Measurements from ENCODE around the gene TBC1D24. TPM values are rescaled to one million over a fixed set of nuclear protein-coding genes. Genes with fewer than 3 reads are reported as not detected.

Gene TBC1D24
- total and polyA plus RNA-seq, 9 of the 15 experiments (the other 6 are each of a cell fraction or from before 2014, with no cell fraction given): 1.7 to 22.6 (median 7.2) TPM

DNA sequence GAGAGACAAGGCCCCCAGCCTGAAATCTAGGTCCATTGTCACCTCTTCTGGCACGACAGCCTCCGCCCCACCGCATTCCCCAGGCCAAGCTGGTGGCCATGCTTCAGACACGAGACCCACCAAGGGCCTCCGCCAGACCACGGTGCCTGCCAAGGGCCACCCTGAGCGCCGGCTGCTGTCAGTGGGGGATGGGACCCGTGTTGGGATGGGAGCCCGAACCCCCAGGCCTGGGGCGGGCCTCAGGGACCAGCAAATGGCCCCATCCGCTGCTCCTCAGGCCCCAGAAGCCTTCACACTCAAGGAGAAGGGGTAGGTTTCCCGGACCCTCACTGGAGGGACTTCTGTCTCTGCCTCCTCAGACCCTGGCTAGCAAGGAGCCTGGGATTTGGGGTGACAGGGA, 14.0 kb upstream of the TBC1D24 start:
- Histone ChIP-seq H3K9ac (ENCODE audit: insufficient read depth in 1 of 2, low read depth in 2 of 2, low read length in 2 of 2) (peak overlapping the region; percentile 66 to 97), H3K27ac (ENCODE audit: extremely low read depth, low read depth, low read length) (no peak overlapping the region; the same call in 2 of the 3 replicates), H3K4me1 (replicated peaks in 1 of 2; ENCODE audit: control insufficient read depth in 2 of 2, insufficient read depth in 2 of 2, low read length in 2 of 2) (peaks cover 13 to 73% of the 10 kb centered on the region in 2 experiments; a peak in 4 of 5 replicates), H3K9me3 (replicated peaks; ENCODE audit: control insufficient read depth, insufficient read depth, low read depth, low read length) (no peaks in the 10 kb centered on the region), H3K9me1 (ENCODE audit: control insufficient read depth, insufficient read depth, low read length) (peaks cover 6% of the 10 kb centered on the region), H2AFZ (ENCODE audit: low read depth, low read length) (no peak overlapping the region), H3K79me2 (ENCODE audit: control insufficient read depth, insufficient read depth, low read length) (peaks cover 16% of the 10 kb centered on the region), H3K4me2 (ENCODE audit: insufficient read depth, low read length) (peak overlapping the region; percentile 94), H4K20me1 (replicated peaks; ENCODE audit: control insufficient read depth, insufficient read depth, low read length) (peaks cover 2% of the 10 kb centered on the region; the same call in 1 of the 2 replicates), H3K27me3 (ENCODE audit: control insufficient read depth in 2 of 2, insufficient read depth in 2 of 2, low read length in 2 of 2) (no peaks in the 10 kb centered on the region), H3K4me3 (peak overlapping the region; percentile 77), H3K36me3 (ENCODE audit: control insufficient read depth, insufficient read depth, low read length) (peaks cover 52% of the 10 kb centered on the region; the same call in 2 of the 3 replicates)
- intact Hi-C loops (cut with micrococcal nuclease) (no loop called here), in situ Hi-C loops (cut with MboI) (no loop called here)
- no peak for TF ChIP-seq ARNT (IDR thresholded peaks at IDR 0.05)
- ChIA-PET CTCF (ENCODE audit: low intra/inter-chr PET ratio) (no interaction called here), POLR2A (interaction anchor here (0.7 to 1.3 kb wide), 3 partner anchors 8 to 26 kb away, joined by 3 to 6 read pairs (median 5); no protein-coding TSS in a partner anchor)
- DNase-seq (ENCODE audit: extremely low read depth in 1 of 4, low spot score in 3 of 4) (no peak), ATAC-seq (no peak), FAIRE-seq (no peak)
- TSS peak; percentile 39 for BruUV-seq (replicated peaks)
- WGBS (ENCODE audit: insufficient coverage, low coverage, missing lambda C conversion rate): 81% methylated on average over 8 of the region's 13 CpGs

GRCh38 chr16:2462031-2462866, 12.7 kb upstream of the TBC1D24 start:
- peaks cover 4% of the 10 kb centered on the region; the same call in 1 of the 2 replicates for H4K20me1 ChIP-seq (replicated peaks; ENCODE audit: control insufficient read depth, insufficient read depth, low read length)
- peaks cover 16% of the 10 kb centered on the region for H3K79me2 ChIP-seq (ENCODE audit: control insufficient read depth, insufficient read depth, low read length)
- H2AFZ ChIP-seq (ENCODE audit: low read depth, low read length): no peak overlapping the region
- no TSS peak for BruUV-seq (replicated peaks)
- H3K27me3 ChIP-seq (ENCODE audit: control insufficient read depth in 2 of 2, insufficient read depth in 2 of 2, low read length in 2 of 2): no peaks in the 10 kb centered on the region
- no peak overlapping the region for H3K4me2 ChIP-seq (ENCODE audit: insufficient read depth, low read length)
- no peak for TF ChIP-seq PYGO2 (tag; IDR thresholded peaks at IDR 0.05)
- no peak for TF ChIP-seq ZNF274 (IDR thresholded peaks at IDR 0.05; ENCODE audit: borderline replicate concordance, low read depth, low read length)
- peak; percentile 35; the same call in 1 of the 2 replicates for TF ChIP-seq POLR2G (IDR thresholded peaks at IDR 0.05; ENCODE audit: low read depth, low read length)
- TF ChIP-seq, protein P1, sequence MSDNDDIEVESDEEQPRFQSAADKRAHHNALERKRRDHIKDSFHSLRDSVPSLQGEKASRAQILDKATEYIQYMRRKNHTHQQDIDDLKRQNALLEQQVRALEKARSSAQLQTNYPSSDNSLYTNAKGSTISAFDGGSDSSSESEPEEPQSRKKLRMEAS (CRISPR knock-in tag; IDR thresholded peaks at IDR 0.05): no peak
- TF ChIP-seq RBFOX2 (IDR thresholded peaks at IDR 0.05; ENCODE audit: low read depth, low read length): peak; percentile 47
- intact Hi-C loops (cut with micrococcal nuclease) (no loop called here), in situ Hi-C loops (cut with MboI) (no loop called here)
- DNase-seq (ENCODE audit: extremely low read depth in 1 of 4, low spot score in 3 of 4) (no peak), FAIRE-seq (no peak), ATAC-seq (no peak)
- no peaks in the 10 kb centered on the region for H3K9me3 ChIP-seq (replicated peaks; ENCODE audit: control insufficient read depth, insufficient read depth, low read depth, low read length)
- WGBS (ENCODE audit: insufficient coverage, low coverage, missing lambda C conversion rate): 92% methylated on average over 18 of the region's 23 CpGs
- peak overlapping the region in 1 of 2 experiments; percentile 97; a peak in 2 of 4 replicates for H3K9ac ChIP-seq (ENCODE audit: insufficient read depth in 1 of 2, low read depth in 2 of 2, low read length in 2 of 2)
- no peak overlapping the region for H3K27ac ChIP-seq (ENCODE audit: extremely low read depth, low read depth, low read length)
- H3K4me1 ChIP-seq (replicated peaks in 1 of 2; ENCODE audit: control insufficient read depth in 2 of 2, insufficient read depth in 2 of 2, low read length in 2 of 2): peaks cover 13 to 78% of the 10 kb centered on the region in 2 experiments; a peak in 4 of 5 replicates
- ChIA-PET POLR2A (interaction anchor here (0.5 kb wide), 1 partner anchor 22 kb away, joined by 3 read pairs; no protein-coding TSS in a partner anchor), CTCF (ENCODE audit: low intra/inter-chr PET ratio) (no interaction called here)
- peaks cover 39% of the 10 kb centered on the region; the same call in 2 of the 3 replicates for H3K36me3 ChIP-seq (ENCODE audit: control insufficient read depth, insufficient read depth, low read length)
- no peak overlapping the region for H3K4me3 ChIP-seq
- H3K9me1 ChIP-seq (ENCODE audit: control insufficient read depth, insufficient read depth, low read length): peaks cover 6% of the 10 kb centered on the region
